GM21737 (cell line): ENCODE results near the gene SEMA6B.
"Not testable (repeated sequence)": the region's sequence is repeated elsewhere in the genome, so short reads cannot be mapped to it uniquely, and the experiment has no call there.

Source experiments
- ATAC-seq: cut with Tn5 transposase; IDR thresholded peaks from one replicate; pipeline ENCODE4 v1.9.1; 2021; ENCODE audit warnings: mild to moderate bottlenecking, moderate library complexity; ENCODE audit not compliant: unreplicated experiment

Gene SEMA6B

GRCh38 chr19:4576016-4576933 lies 16.8 kb upstream of the SEMA6B start:
- no peak for ATAC-seq

GRCh38 chr19:4575267-4576015 lies 16.0 kb upstream of the SEMA6B start:
- ATAC-seq = no peak

- ATAC-seq = no peak
Measured at GRCh38 chr19:4573682-4574081, 14.2 kb upstream of the SEMA6B start.

GRCh38 chr19:4571305-4571917 lies 11.9 kb upstream of the SEMA6B start:
- ATAC-seq = no peak

- no peak for ATAC-seq
Measured at GRCh38 chr19:4570916-4571304, 11.4 kb upstream of the SEMA6B start.

GRCh38 chr19:4570402-4570801 lies 10.9 kb upstream of the SEMA6B start:
- no peak for ATAC-seq

- ATAC-seq = no peak
Measured at GRCh38 chr19:4568886-4569285, 9.4 kb upstream of the SEMA6B start.

GRCh38 chr19:4567584-4568071 lies 8.1 kb upstream of the SEMA6B start:
- ATAC-seq = no peak

GRCh38 chr19:4566402-4567051 lies 7.0 kb upstream of the SEMA6B start:
- ATAC-seq = no peak

- not testable (repeated sequence) for ATAC-seq
Measured at GRCh38 chr19:4563562-4563961, 4.1 kb upstream of the SEMA6B start.

- ATAC-seq = not testable (repeated sequence)
Measured at GRCh38 chr19:4562085-4562484, 2.6 kb upstream of the SEMA6B start.

- ATAC-seq = no peak
Measured at GRCh38 chr19:4557971-4558941, 1.2 kb downstream of the SEMA6B start.

- ATAC-seq = no peak
Measured at GRCh38 chr19:4557144-4557970, 2.1 kb downstream of the SEMA6B start.

- ATAC-seq = no peak
Measured at GRCh38 chr19:4556597-4557127, 2.8 kb downstream of the SEMA6B start.

GRCh38 chr19:4555657-4556561 lies 3.6 kb downstream of the SEMA6B start:
- ATAC-seq = no peak

GRCh38 chr19:4554717-4555116 lies 4.8 kb downstream of the SEMA6B start:
- no peak for ATAC-seq

GRCh38 chr19:4553775-4554174 lies 5.7 kb downstream of the SEMA6B start:
- no peak for ATAC-seq
